ENCODE results near the gene ZNF594. TPM values are rescaled to one million over a fixed set of nuclear protein-coding genes. Genes with fewer than 3 reads are reported as not detected.
"Not testable (repeated sequence)": the region's sequence is repeated elsewhere in the genome, so short reads cannot be mapped to it uniquely, and the experiment has no call there.

Gene ZNF594
- polyA plus RNA-seq, 1 experiment, result 3.1 TPM

GRCh38 chr17:5135726-5136579, 55.7 kb downstream of the ZNF594 start:
- DNase-seq (ENCODE audit: low read depth), result no peak
- CTCF ChIA-PET, result interaction anchor here (1.1 kb wide), 1 partner anchor 26 kb away, joined by 3 read pairs; no protein-coding TSS in a partner anchor
- Histone ChIP-seq H3K4me3 (ENCODE audit: low read depth, low read length) (no peak overlapping the region), H3K27me3 (ENCODE audit: control insufficient read depth, insufficient read depth, low read length) (peaks cover 2% of the 10 kb centered on the region; the same call in 1 of the 2 replicates), H3K36me3 (ENCODE audit: control insufficient read depth, insufficient read depth, low read length) (no peaks in the 10 kb centered on the region)
- TF ChIP-seq, protein P1, sequence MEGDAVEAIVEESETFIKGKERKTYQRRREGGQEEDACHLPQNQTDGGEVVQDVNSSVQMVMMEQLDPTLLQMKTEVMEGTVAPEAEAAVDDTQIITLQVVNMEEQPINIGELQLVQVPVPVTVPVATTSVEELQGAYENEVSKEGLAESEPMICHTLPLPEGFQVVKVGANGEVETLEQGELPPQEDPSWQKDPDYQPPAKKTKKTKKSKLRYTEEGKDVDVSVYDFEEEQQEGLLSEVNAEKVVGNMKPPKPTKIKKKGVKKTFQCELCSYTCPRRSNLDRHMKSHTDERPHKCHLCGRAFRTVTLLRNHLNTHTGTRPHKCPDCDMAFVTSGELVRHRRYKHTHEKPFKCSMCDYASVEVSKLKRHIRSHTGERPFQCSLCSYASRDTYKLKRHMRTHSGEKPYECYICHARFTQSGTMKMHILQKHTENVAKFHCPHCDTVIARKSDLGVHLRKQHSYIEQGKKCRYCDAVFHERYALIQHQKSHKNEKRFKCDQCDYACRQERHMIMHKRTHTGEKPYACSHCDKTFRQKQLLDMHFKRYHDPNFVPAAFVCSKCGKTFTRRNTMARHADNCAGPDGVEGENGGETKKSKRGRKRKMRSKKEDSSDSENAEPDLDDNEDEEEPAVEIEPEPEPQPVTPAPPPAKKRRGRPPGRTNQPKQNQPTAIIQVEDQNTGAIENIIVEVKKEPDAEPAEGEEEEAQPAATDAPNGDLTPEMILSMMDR (IDR thresholded peaks at IDR 0.05; ENCODE audit: insufficient read depth, low read depth, low read length), result no peak
- POLR2A ChIA-PET, result no interaction called here

DNA sequence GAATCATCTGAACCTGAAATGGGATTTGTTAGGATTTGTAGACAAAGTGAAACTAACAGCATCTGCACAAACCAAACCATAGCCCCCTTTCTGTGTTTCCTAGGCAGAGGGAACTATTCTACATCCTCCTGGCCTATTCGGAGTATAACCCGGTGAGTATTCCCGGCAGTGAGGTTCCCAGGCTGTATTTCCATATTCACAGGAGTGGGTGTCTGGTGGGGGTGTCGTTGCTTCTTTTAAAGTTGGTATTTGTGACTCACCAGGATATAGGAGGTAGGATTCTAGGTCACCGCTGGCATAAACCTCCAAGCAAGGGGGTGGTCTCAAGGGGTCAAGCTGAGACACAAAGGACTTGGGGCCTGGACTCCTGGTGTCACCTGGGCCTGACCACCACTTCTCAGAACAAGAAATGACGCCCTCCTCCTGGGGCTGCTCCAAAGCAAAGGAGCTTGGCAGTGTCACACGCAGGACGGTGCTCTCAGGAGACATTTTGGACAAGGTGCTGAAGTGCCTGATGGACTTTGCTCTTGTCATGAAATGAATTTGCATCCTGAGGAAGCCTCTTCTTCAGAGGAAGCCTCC, 56.4 kb downstream of the ZNF594 start:
- H3K27me3 ChIP-seq (ENCODE audit: control insufficient read depth, insufficient read depth, low read length); POLR2A ChIA-PET; H3K4me3 ChIP-seq (ENCODE audit: low read depth, low read length); DNase-seq (ENCODE audit: low read depth); H3K36me3 ChIP-seq (ENCODE audit: control insufficient read depth, insufficient read depth, low read length): not testable (repeated sequence)
- CTCF ChIA-PET, result interaction anchor here (1.1 kb wide), 1 partner anchor 25 kb away, joined by 3 read pairs; no protein-coding TSS in a partner anchor

GRCh38 chr17:5134571-5134970, 57.1 kb downstream of the ZNF594 start:
- DNase-seq (ENCODE audit: low read depth), result not testable (repeated sequence)
- CTCF ChIA-PET, result interaction anchor here (1.1 kb wide), 1 partner anchor 25 kb away, joined by 3 read pairs; no protein-coding TSS in a partner anchor

DNA sequence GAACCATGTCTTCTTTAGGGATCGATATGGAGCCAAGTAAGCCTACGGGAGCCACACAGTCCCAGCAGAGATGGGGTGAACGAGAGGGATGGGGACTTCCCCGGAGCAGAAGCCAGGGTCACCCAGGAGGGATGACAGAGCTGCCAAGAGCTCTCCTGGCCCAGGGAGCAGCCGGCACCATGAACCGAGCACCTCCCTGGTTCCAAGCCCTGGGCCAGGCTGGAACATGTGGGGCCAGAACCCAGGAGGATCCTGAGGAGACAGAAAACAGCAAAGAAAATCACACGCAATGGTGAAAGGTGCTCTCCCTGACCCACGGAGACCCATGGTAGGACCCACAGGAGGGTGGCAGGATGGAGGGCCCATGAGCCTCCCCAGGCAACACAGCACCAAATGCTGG, 57.7 kb downstream of the ZNF594 start:
- H3K27me3 ChIP-seq (ENCODE audit: control insufficient read depth, insufficient read depth, low read length); H3K36me3 ChIP-seq (ENCODE audit: control insufficient read depth, insufficient read depth, low read length); DNase-seq (ENCODE audit: low read depth); CTCF ChIA-PET; POLR2A ChIA-PET; H3K4me3 ChIP-seq (ENCODE audit: low read depth, low read length): not testable (repeated sequence)

More at GRCh38 chr17:5134571-5134970, 57.1 kb downstream of the ZNF594 start:
- H3K36me3 ChIP-seq (ENCODE audit: control insufficient read depth, insufficient read depth, low read length); POLR2A ChIA-PET; H3K4me3 ChIP-seq (ENCODE audit: low read depth, low read length); H3K27me3 ChIP-seq (ENCODE audit: control insufficient read depth, insufficient read depth, low read length): not testable (repeated sequence)

GRCh38 chr17:5133311-5133710, 58.4 kb downstream of the ZNF594 start:
- H3K27me3 ChIP-seq (ENCODE audit: control insufficient read depth, insufficient read depth, low read length), result peaks cover 2% of the 10 kb centered on the region; the same call in 1 of the 2 replicates
- ChIA-PET POLR2A (no interaction called here), CTCF (no interaction called here)
- H3K36me3 ChIP-seq (ENCODE audit: control insufficient read depth, insufficient read depth, low read length), result no peaks in the 10 kb centered on the region
- H3K4me3 ChIP-seq (ENCODE audit: low read depth, low read length), result no peak overlapping the region
- TF ChIP-seq, protein P1 (IDR thresholded peaks at IDR 0.05; ENCODE audit: insufficient read depth, low read depth, low read length), result no peak
- no peak for DNase-seq (ENCODE audit: low read depth)

GRCh38 chr17:5132503-5133225, 59.0 kb downstream of the ZNF594 start:
- not testable (repeated sequence) for DNase-seq (ENCODE audit: low read depth)

GRCh38 chr17:5131799-5132502, 59.7 kb downstream of the ZNF594 start:
- H3K27me3 ChIP-seq (ENCODE audit: control insufficient read depth, insufficient read depth, low read length); H3K4me3 ChIP-seq (ENCODE audit: low read depth, low read length); H3K36me3 ChIP-seq (ENCODE audit: control insufficient read depth, insufficient read depth, low read length); POLR2A ChIA-PET; CTCF ChIA-PET; DNase-seq (ENCODE audit: low read depth): not testable (repeated sequence)

More at GRCh38 chr17:5132503-5133225, 59.0 kb downstream of the ZNF594 start:
- H3K36me3 ChIP-seq (ENCODE audit: control insufficient read depth, insufficient read depth, low read length); CTCF ChIA-PET; H3K4me3 ChIP-seq (ENCODE audit: low read depth, low read length); H3K27me3 ChIP-seq (ENCODE audit: control insufficient read depth, insufficient read depth, low read length); POLR2A ChIA-PET: not testable (repeated sequence)

Data from BJ (cell line).